OCI-LY7 (cell line): Measurements from ENCODE around the gene IGF1R. TPM values are rescaled to one million over a fixed set of nuclear protein-coding genes. Genes with fewer than 3 reads are reported as not detected.

ENCODE experiments used
- BruUV-seq: library from RNA; stranded (reverse); fragments of 400-500 nt; replicated peaks from 2 replicates; lab custom pipeline; 2021; lab: Mats Ljungman, UMichigan
- CTCF ChIA-PET: fragments of 300-600 bp; sonication (Branson Sonifier 250); formaldehyde crosslinking; loops from one replicate; lab custom pipeline; 2022; ENCODE audit warnings: antibody characterized with exemption; ENCODE audit not compliant: unreplicated experiment; lab: Charles Lee
- POLR2A ChIA-PET: fragments of 300-600 bp; sonication (Branson Sonifier 250); formaldehyde crosslinking; loops from one replicate; lab custom pipeline; 2022; ENCODE audit warnings: antibody characterized with exemption; lab: Charles Lee
- DNase-seq: peaks from one replicate; pipeline ENCODE4 v3.0.0-alpha.2; 2015; ENCODE audit warnings: low spot score
- H2AFZ ChIP-seq: fragments of 200-600 bp; sonication (generic), shearing (Covaris generic); 2 replicates; pipeline ENCODE4 v1.6.1; 2014; ENCODE audit warnings: mild to moderate bottlenecking, antibody characterized with exemption, low read length, moderate library complexity
- H3K27ac ChIP-seq: fragments of 200-600 bp; sonication (generic); 2 replicates; pipeline ENCODE4 v1.5.1; 2014; ENCODE audit warnings: mixed run types, low read depth, mild to moderate bottlenecking, moderate library complexity, low read length, inconsistent platforms; ENCODE audit not compliant: poor library complexity, severe bottlenecking
- H3K36me3 ChIP-seq: fragments of 200-600 bp; sonication (generic); 2 replicates; pipeline ENCODE4 v1.6.1; 2014; ENCODE audit warnings: mild to moderate bottlenecking, antibody characterized with exemption, low read length, moderate library complexity, mixed read lengths; ENCODE audit not compliant: insufficient read depth
- H3K4me1 ChIP-seq: fragments of 200-600 bp; sonication (generic); 2 replicates; pipeline ENCODE4 v1.5.1; 2014; ENCODE audit warnings: mild to moderate bottlenecking, low read length; ENCODE audit not compliant: insufficient read depth, poor library complexity, severe bottlenecking
- H3K4me2 ChIP-seq: fragments of 200-600 bp; sonication (generic); 2 replicates; pipeline ENCODE4 v1.6.1; 2014; ENCODE audit warnings: mild to moderate bottlenecking, low read length
- H3K4me3 ChIP-seq: fragments of 200-600 bp; sonication (generic); 2 replicates; pipeline ENCODE4 v1.5.1; 2014; ENCODE audit warnings: mild to moderate bottlenecking, low read depth, low read length; ENCODE audit not compliant: poor library complexity, severe bottlenecking
- H3K79me2 ChIP-seq: fragments of 200-600 bp; sonication (generic); 2 replicates; pipeline ENCODE4 v1.6.1; 2016; ENCODE audit warnings: low read depth, mild to moderate bottlenecking, low read length, moderate library complexity, mixed read lengths; ENCODE audit not compliant: insufficient read depth
- H3K9me2 ChIP-seq: fragments of 200-600 bp; sonication (generic); 2 replicates; pipeline ENCODE4 v1.6.1; 2016; ENCODE audit warnings: mild to moderate bottlenecking, low read length, mixed read lengths; ENCODE audit not compliant: insufficient read depth
- H3K9me3 ChIP-seq: fragments of 200-600 bp; sonication (generic); 2 replicates; pipeline ENCODE4 v1.6.1; 2014; ENCODE audit warnings: mild to moderate bottlenecking, mixed run types, low read length, mixed read lengths
- H4K20me1 ChIP-seq: fragments of 200-600 bp; sonication (generic); 2 replicates; pipeline ENCODE4 v1.6.1; 2014; ENCODE audit warnings: mild to moderate bottlenecking, antibody characterized with exemption, low read length, moderate library complexity, mixed read lengths; ENCODE audit not compliant: insufficient read depth
- EZH2phosphoT487 ChIP-seq: fragments of 200-600 bp; sonication (generic); IDR thresholded peaks from 2 replicates; pipeline ENCODE4 v1.6.1; 2018; ENCODE audit warnings: low read depth, borderline replicate concordance, mild to moderate bottlenecking, mixed run types, antibody characterized with exemption, low read length, moderate library complexity, mixed read lengths
- intact Hi-C: fragments of 100-400 bp; cut with micrococcal nuclease; formaldehyde crosslinking; loops from one replicate; pipeline ENCODE4 v1.10.0; 2022; ENCODE audit not compliant: unreplicated experiment
- total RNA-seq, 2 experiments: library from RNA; depleted of rRNA in 1 of 2; stranded (reverse); fragments of >200 nt in 1 of 2; shearing (Covaris generic) in 1 of 2; gene quantifications; 2 replicates each; pipeline ENCODE4 v1.2.3, GENCODE V29; 2014 to 2022
- TF ChIP-seq, protein P1 (sequence below): fragments of 200-600 bp; sonication (generic); conservative IDR thresholded peaks from 2 replicates; pipeline ENCODE4 v1.5.1; 2014; ENCODE audit warnings: mild to moderate bottlenecking, antibody characterized with exemption, low read length, moderate library complexity, mixed read lengths

The IGF1R gene
- total RNA-seq, 2 experiments from 2014 or later: 26.5 to 29.1 TPM

DNA sequence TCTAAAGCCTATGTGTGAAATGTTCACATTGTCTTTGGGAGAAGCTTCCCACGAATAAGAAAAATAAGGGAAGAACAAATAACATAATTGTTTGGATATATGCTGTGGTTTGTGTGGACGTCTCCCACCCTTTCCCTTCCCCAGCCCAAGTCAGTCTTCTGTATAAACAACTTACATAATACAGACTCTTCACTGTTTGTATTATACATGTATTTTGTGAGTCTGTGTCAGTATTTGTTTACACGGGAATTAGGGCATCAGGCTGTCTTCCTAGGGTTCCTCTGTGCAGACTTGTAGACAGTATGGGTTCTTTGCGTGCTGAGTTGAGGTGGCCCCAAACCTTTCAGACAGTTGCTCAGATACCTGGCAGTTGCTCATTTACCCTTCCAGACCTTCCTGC is 103.4 kb downstream of the IGF1R start:
- H3K9me3 ChIP-seq: no peaks in the 10 kb centered on the region
- BruUV-seq: no TSS peak
- H3K4me2 ChIP-seq: no peak overlapping the region
- no peaks in the 10 kb centered on the region for H3K4me1 ChIP-seq
- no peak for TF ChIP-seq EZH2phosphoT487
- TF ChIP-seq, protein P1, sequence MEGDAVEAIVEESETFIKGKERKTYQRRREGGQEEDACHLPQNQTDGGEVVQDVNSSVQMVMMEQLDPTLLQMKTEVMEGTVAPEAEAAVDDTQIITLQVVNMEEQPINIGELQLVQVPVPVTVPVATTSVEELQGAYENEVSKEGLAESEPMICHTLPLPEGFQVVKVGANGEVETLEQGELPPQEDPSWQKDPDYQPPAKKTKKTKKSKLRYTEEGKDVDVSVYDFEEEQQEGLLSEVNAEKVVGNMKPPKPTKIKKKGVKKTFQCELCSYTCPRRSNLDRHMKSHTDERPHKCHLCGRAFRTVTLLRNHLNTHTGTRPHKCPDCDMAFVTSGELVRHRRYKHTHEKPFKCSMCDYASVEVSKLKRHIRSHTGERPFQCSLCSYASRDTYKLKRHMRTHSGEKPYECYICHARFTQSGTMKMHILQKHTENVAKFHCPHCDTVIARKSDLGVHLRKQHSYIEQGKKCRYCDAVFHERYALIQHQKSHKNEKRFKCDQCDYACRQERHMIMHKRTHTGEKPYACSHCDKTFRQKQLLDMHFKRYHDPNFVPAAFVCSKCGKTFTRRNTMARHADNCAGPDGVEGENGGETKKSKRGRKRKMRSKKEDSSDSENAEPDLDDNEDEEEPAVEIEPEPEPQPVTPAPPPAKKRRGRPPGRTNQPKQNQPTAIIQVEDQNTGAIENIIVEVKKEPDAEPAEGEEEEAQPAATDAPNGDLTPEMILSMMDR: no peak
- H3K27ac ChIP-seq: no peak overlapping the region
- H3K9me2 ChIP-seq: no peaks in the 10 kb centered on the region
- H3K79me2 ChIP-seq: peaks cover 2% of the 10 kb centered on the region; the same call in 1 of the 2 replicates
- ChIA-PET POLR2A (interaction anchor here (0.5 to 1.1 kb wide), 5 partner anchors 11 to 306 kb away, joined by 3 to 4 read pairs (median 3); no protein-coding TSS in a partner anchor), CTCF (no interaction called here)
- peaks cover 26% of the 10 kb centered on the region for H4K20me1 ChIP-seq
- DNase-seq: no peak
- no peak overlapping the region for H2AFZ ChIP-seq
- H3K36me3 ChIP-seq: no peaks in the 10 kb centered on the region
- intact Hi-C loops: no loop called here
- H3K4me3 ChIP-seq: no peak overlapping the region

DNA sequence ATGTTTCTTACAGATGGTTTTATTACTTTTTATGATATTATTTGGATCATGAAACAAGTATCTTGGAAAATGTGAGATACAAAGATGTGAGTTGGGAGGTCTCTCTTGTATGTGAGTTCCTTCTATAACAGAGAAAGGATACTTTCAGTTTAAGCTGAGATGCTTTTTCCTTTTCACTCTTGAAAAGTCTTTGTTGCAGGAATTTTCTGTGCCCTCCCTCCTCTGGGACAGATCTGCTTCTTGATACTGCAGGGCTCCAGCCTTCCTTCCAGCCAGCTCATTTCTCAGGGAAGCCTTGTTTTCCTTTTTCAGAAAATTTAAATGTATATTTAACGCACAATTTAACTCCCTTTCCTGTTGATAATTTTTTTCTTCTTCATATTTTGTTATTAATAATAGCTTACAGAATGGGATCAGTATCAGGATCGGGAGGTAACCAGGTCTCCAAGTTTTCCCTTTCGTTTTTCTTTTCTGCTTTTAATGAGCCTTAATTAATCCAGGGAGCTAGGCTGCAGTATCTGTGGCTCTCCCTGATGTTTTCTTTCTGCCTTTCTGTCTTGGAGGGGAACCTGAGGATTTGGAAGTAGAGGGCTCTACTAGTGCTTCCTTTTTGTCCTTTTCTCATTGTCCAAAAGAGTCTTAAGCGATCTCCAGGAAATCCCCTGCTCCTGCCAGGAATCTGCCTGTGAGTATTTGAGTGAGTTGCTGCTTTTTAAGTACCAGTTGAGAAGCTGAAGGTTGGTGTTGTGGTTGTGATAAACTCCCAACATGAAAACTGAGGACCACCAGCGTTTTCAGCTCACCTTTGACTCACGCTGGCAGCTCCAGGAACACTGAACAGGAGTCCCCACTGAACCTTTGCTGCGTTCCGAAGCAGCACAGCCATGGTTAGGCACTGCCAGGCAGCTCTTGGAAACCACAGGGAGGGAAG is 105.7 kb downstream of the IGF1R start:
- peaks cover 33% of the 10 kb centered on the region for H4K20me1 ChIP-seq
- H3K27ac ChIP-seq: no peak overlapping the region
- H3K79me2 ChIP-seq: peaks cover 4% of the 10 kb centered on the region; the same call in 1 of the 2 replicates
- no peak for TF ChIP-seq EZH2phosphoT487
- TF ChIP-seq, protein P1: no peak
- no peak overlapping the region for H3K4me2 ChIP-seq
- H2AFZ ChIP-seq: no peak overlapping the region
- intact Hi-C loops: no loop called here
- no peaks in the 10 kb centered on the region for H3K9me3 ChIP-seq
- no peak overlapping the region for H3K4me3 ChIP-seq
- no peaks in the 10 kb centered on the region for H3K36me3 ChIP-seq
- CTCF ChIA-PET: no interaction called here
- BruUV-seq: no TSS peak
- no peaks in the 10 kb centered on the region for H3K4me1 ChIP-seq
- no peak for DNase-seq
- POLR2A ChIA-PET: interaction anchor here (0.5 to 1.1 kb wide), 4 partner anchors 8 to 1901 kb away, joined by 3 to 6 read pairs (median 4); no protein-coding TSS in a partner anchor
- no peaks in the 10 kb centered on the region for H3K9me2 ChIP-seq

DNA sequence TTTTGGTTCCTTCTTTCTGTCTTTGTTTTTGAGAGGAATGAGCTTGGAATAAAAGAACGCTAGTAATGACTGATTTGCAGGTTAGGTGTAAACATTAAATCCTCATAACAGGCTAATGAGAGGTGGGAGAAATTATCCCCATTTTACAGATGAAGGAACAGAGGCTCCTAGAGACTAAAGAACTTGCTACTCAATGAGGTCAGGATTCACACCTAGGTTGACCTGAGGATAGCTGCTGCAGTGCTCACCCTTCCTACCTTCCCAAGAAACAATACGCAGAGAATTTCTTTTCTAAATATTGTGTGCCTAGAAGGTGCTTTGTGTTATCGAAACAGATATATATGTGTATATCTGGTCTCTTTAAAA is 106.3 kb downstream of the IGF1R start:
- H3K4me2 ChIP-seq: no peak overlapping the region
- no peaks in the 10 kb centered on the region for H3K9me2 ChIP-seq
- no peaks in the 10 kb centered on the region for H3K4me1 ChIP-seq
- no peak overlapping the region for H2AFZ ChIP-seq
- no peaks in the 10 kb centered on the region for H3K36me3 ChIP-seq
- intact Hi-C loops: no loop called here
- POLR2A ChIA-PET: no interaction called here
- no peak overlapping the region for H3K4me3 ChIP-seq
- DNase-seq: no peak
- TF ChIP-seq, protein P1: no peak
- no peak for TF ChIP-seq EZH2phosphoT487
- peaks cover 4% of the 10 kb centered on the region; the same call in 1 of the 2 replicates for H3K79me2 ChIP-seq
- H3K9me3 ChIP-seq: no peaks in the 10 kb centered on the region
- BruUV-seq: no TSS peak
- no peak overlapping the region for H3K27ac ChIP-seq
- H4K20me1 ChIP-seq: peaks cover 30% of the 10 kb centered on the region
- CTCF ChIA-PET: no interaction called here
